NCI-H2107 treated with DMSO at 0.1 percent for 48 hours (cell line): ENCODE results near the gene PSMD8.
"Not testable (repeated sequence)": the region's sequence is repeated elsewhere in the genome, so short reads cannot be mapped to it uniquely, and the experiment has no call there.

ENCODE experiments used
- DNase-seq: peaks from one replicate; lab custom pipeline; 2025; ENCODE audit not compliant: unreplicated experiment; lab: John Stamatoyannopoulos, UW

The PSMD8 gene

GRCh38 chr19:38361633-38362075 lies 12.7 kb upstream of the PSMD8 start:
- DNase-seq = peak; percentile 17

GRCh38 chr19:38362076-38362945 lies 12.1 kb upstream of the PSMD8 start:
- no peak for DNase-seq

GRCh38 chr19:38362946-38363688 lies 11.3 kb upstream of the PSMD8 start:
- not testable (repeated sequence) for DNase-seq

GRCh38 chr19:38367041-38367440 lies 7.3 kb upstream of the PSMD8 start:
- DNase-seq = no peak

GRCh38 chr19:38369584-38369983 lies 4.8 kb upstream of the PSMD8 start:
- no peak for DNase-seq

- DNase-seq = no peak
These were observed 4.1 kb upstream of the PSMD8 start for GRCh38 chr19:38370299-38370698.

- no peak for DNase-seq
These were observed 3.3 kb upstream of the PSMD8 start for GRCh38 chr19:38371081-38371480.

GRCh38 chr19:38373907-38374331 lies 452 bp upstream of the PSMD8 start:
- no peak for DNase-seq

GRCh38 chr19:38375098-38375493 lies 725 bp downstream of the PSMD8 start:
- no peak for DNase-seq

- DNase-seq = no peak
These were observed 1.4 kb downstream of the PSMD8 start for GRCh38 chr19:38375748-38376147.

GRCh38 chr19:38376576-38376975 lies 2.2 kb downstream of the PSMD8 start:
- DNase-seq = no peak

GRCh38 chr19:38377052-38377451 lies 2.7 kb downstream of the PSMD8 start:
- no peak for DNase-seq

- no peak for DNase-seq
These were observed 4.5 kb downstream of the PSMD8 start for GRCh38 chr19:38378866-38379265.

- DNase-seq = no peak
These were observed 6.8 kb downstream of the PSMD8 start for GRCh38 chr19:38381138-38381537.

- DNase-seq = no peak
These were observed 8.8 kb downstream of the PSMD8 start for GRCh38 chr19:38383184-38383583.

- DNase-seq = no peak
These were observed 9.4 kb downstream of the PSMD8 start for GRCh38 chr19:38383743-38384142.

GRCh38 chr19:38384209-38385027 lies 10.0 kb downstream of the PSMD8 start:
- DNase-seq = no peak

- no peak for DNase-seq
These were observed 10.9 kb downstream of the PSMD8 start for GRCh38 chr19:38385057-38385803.

- DNase-seq = no peak
These were observed 11.5 kb downstream of the PSMD8 start for GRCh38 chr19:38385804-38386257.

GRCh38 chr19:38386300-38386970 lies 12.1 kb downstream of the PSMD8 start:
- no peak for DNase-seq
